T-cell (primary cell): Measurements from ENCODE around the gene PKD2L1. TPM values are rescaled to one million over a fixed set of nuclear protein-coding genes. Genes with fewer than 3 reads are reported as not detected.
"Not testable (repeated sequence)": the region's sequence is repeated elsewhere in the genome, so short reads cannot be mapped to it uniquely, and the experiment has no call there.

Experiments
- ATAC-seq, 4 experiments: fragments of 200-7000 bp in 3 of 4; fragments of 150-1000 bp in 1 of 4; cut with Tn5 transposase; replicated peaks in 1 of 4; 1 replicate in 3 of 4; 2 replicates in 1 of 4; pipeline ENCODE4 v1.10.0; 2021; ENCODE audit warnings: moderate library complexity in 3 of 4, mild to moderate bottlenecking in 2 of 4, moderate number of reproducible peaks in 1 of 4
- CTCF ChIA-PET, 2 donors: fragments of 300-600 bp; sonication (Branson Sonifier 250); formaldehyde crosslinking; loops; one replicate each; lab custom pipeline; 2022; ENCODE audit warnings: antibody characterized with exemption in 2 of 2; lab: Charles Lee
- POLR2A ChIA-PET, 2 donors: fragments of 300-600 bp; sonication (Branson Sonifier 250); formaldehyde crosslinking; loops; one replicate each; lab custom pipeline; 2022; ENCODE audit warnings: antibody characterized with exemption in 2 of 2; lab: Charles Lee
- DNase-seq, 35 experiments: peaks; one replicate each; pipeline versions ENCODE4 v3.0.0 to v3.0.0-alpha.2; 2013 to 2023
- H3K27ac ChIP-seq: one replicate; pipeline ENCODE4 v1.5.1; 2013; ENCODE audit warnings: low read length
- H3K27me3 ChIP-seq, 2 experiments: replicated peaks in 1 of 2; 1 replicate in 1 of 2; 2 replicates in 1 of 2; pipeline versions ENCODE4 v1.6.1 to v1.7.0; 2013; ENCODE audit warnings: low read length in 1 of 2, mixed read lengths in 1 of 2; ENCODE audit not compliant: control insufficient read depth in 2 of 2, insufficient read depth in 2 of 2; ENCODE audit errors: extremely low read depth in 1 of 2
- H3K36me3 ChIP-seq, 2 donors: 1 replicate in 1 of 2; 2 replicates in 1 of 2; pipeline versions ENCODE4 v1.6.1 to v1.7.0; 2013; ENCODE audit warnings: low read length in 1 of 2; ENCODE audit not compliant: control insufficient read depth in 2 of 2, insufficient read depth in 1 of 2; ENCODE audit errors: extremely low read depth in 1 of 2
- H3K4me1 ChIP-seq, 2 experiments: 1 replicate in 1 of 2; 2 replicates in 1 of 2; pipeline versions ENCODE4 v1.6.1 to v1.7.0; 2013; ENCODE audit warnings: low read length in 2 of 2, mixed read lengths in 1 of 2; ENCODE audit not compliant: insufficient read depth in 2 of 2, control insufficient read depth in 1 of 2; ENCODE audit errors: extremely low read depth in 1 of 2
- H3K4me3 ChIP-seq, 2 donors: 1 replicate in 1 of 2; 2 replicates in 1 of 2; pipeline versions ENCODE4 v1.5.1 to v1.7.0; 2013; ENCODE audit warnings: mild to moderate bottlenecking in 2 of 2, low read length in 1 of 2, moderate library complexity in 1 of 2; ENCODE audit not compliant: control insufficient read depth in 1 of 2; ENCODE audit errors: extremely low read depth in 1 of 2
- H3K9me3 ChIP-seq: 2 replicates; pipeline ENCODE4 v1.7.0; 2013
- H3K27ac Mint-ChIP-seq, 2 donors: one replicate each; pipeline ENCODE4 v1.8.0; 2020 to 2021; ENCODE audit warnings: mild to moderate bottlenecking in 2 of 2, mixed read lengths in 2 of 2
- H3K27me3 Mint-ChIP-seq, 2 donors: one replicate each; pipeline ENCODE4 v1.8.0; 2021 to 2022; ENCODE audit warnings: mixed read lengths in 2 of 2
- H3K36me3 Mint-ChIP-seq: one replicate; pipeline ENCODE4 v1.8.0; 2021; ENCODE audit warnings: mixed read lengths
- H3K4me1 Mint-ChIP-seq, 3 donors: one replicate each; pipeline ENCODE4 v1.8.0; 2020 to 2022; ENCODE audit warnings: mixed read lengths in 3 of 3, mild to moderate bottlenecking in 1 of 3
- H3K4me3 Mint-ChIP-seq, 3 donors: one replicate each; pipeline ENCODE4 v1.8.0; 2020 to 2022; ENCODE audit warnings: mild to moderate bottlenecking in 3 of 3, mixed read lengths in 3 of 3, moderate library complexity in 3 of 3
- H3K9me3 Mint-ChIP-seq, 3 donors: one replicate each; pipeline ENCODE4 v1.8.0; 2020 to 2022; ENCODE audit warnings: mixed read lengths in 3 of 3
- WGBS: methylation state at CpG from one replicate; pipeline ENCODE4 v1.1.5; 2013; ENCODE audit warnings: missing lambda C conversion rate; ENCODE audit not compliant: insufficient coverage; 5-methylcytosine and 5-hydroxymethylcytosine counted together
- total RNA-seq, 35 experiments: library from RNA in 6 of 35; stranded (reverse) in 6 of 35; fragments of 120-200 nt in 1 of 35; gene quantifications; one replicate each; pipeline versions ENCODE4 v1.2.1 to v1.2.4 and lab custom pipeline; 2013 to 2026

The PKD2L1 gene
- total RNA-seq (not detected), total RNA-seq (lab: John Stamatoyannopoulos, UW) (0 to 0.28 (median 0) reads per million in 29 experiments)
- total RNA-seq (2013) = not detected

DNA sequence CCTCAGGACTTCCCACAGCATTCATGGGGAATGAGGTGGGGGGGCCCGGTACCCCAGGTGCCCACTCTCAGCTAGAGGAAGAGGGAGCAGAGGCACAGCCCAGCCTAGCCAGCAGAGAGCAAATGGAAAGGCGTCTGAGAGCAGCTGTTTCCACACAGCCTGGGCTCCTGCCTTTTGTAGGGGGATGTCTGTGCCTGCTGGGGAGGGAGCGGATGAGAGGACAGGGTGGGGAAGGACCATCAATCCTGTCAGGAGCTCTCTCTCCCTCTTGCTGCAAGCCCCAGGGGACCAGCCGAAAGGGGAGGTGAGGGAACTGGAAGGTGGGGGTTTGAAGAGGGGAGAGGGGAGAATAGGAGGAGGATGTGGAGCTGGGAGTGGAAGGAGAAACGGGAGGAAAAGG is at the start of gene PKD2L1:
TSS of gene PKD2L1 (minus strand) at position 150 of the 400 bp plus-strand sequence. CDS start at position 25, 125 bp downstream.
- Histone ChIP-seq H3K36me3 (no peaks in the 10 kb centered on the region), H3K4me3 (no peak within 1 kb of the TSS), H3K27ac (no peak within 1 kb of the TSS), H3K9me3 (no peaks in the 10 kb centered on the region), H3K4me1 (peaks cover 4 to 11% of the 10 kb centered on the region in 2 experiments), H3K27me3 (peaks cover 0 to 25% of the 10 kb centered on the region in 2 experiments)
- DNase-seq (no peak), ATAC-seq (no peak)
- peaks cover 10 to 12% (median 11%) of the 10 kb centered on the region in 3 donors for H3K4me1 Mint-ChIP-seq
- no peaks in the 10 kb centered on the region for H3K9me3 Mint-ChIP-seq
- WGBS = 68% methylated on average over 3 of the region's 5 CpGs
- H3K27me3 Mint-ChIP-seq = peaks cover 12 to 21% of the 10 kb centered on the region in 2 donors
- no peak within 1 kb of the TSS for H3K27ac Mint-ChIP-seq
- ChIA-PET CTCF (interaction anchor here in 1 of 2 donors (0.6 to 1.2 kb wide), 2 partner anchors 7 to 104 kb away, joined by 3 to 6 read pairs; no protein-coding TSS in a partner anchor), POLR2A (interaction anchor here in 1 of 2 donors (0.7 kb wide), 1 partner anchor 195 kb away, joined by 3 read pairs; no protein-coding TSS in a partner anchor)
- H3K36me3 Mint-ChIP-seq = no peaks in the 10 kb centered on the region
- H3K4me3 Mint-ChIP-seq = no peak within 1 kb of the TSS

DNA sequence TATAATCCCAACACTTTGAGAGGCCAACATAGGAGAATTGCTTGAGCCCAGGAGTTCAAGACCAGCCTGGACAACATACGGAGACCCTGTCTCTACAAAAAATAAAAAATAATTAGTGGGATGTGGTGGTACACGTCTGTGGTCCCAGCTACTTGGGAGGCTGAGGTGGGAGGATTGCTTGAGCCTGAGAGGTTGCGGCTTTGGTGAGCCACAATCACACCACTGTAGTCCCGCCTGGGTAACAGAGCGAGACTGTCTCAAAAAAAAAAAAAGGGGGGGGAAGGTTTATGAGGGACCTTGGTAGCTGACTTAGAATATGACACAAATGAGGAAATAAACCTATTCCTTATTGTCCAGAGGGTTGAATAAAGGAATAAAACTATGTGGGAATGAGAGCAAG is 47.8 kb upstream of the PKD2L1 start:
- ChIA-PET POLR2A (interaction anchor here in 1 of 2 donors (0.5 to 0.7 kb wide), 2 partner anchors 30 to 112 kb away, joined by 3 to 5 read pairs; no protein-coding TSS in a partner anchor), CTCF (interaction anchor here (0.7 to 1.4 kb wide), 5 partner anchors 31 to 141 kb away, joined by 3 to 5 read pairs (median 3); partner anchors contain the start of gene SCD (in 1 of the 2))
- Mint-ChIP-seq H3K27ac (no peak overlapping the region), H3K36me3 (peaks cover 13% of the 10 kb centered on the region), H3K4me1 (no peaks in the 10 kb centered on the region), H3K9me3 (no peaks in the 10 kb centered on the region), H3K4me3 (no peak overlapping the region), H3K27me3 (no peaks in the 10 kb centered on the region)
- H3K4me3 ChIP-seq = no peak overlapping the region
- WGBS = no CpG with 5 or more reads among the region's 5 CpGs
- H3K9me3 ChIP-seq = no peaks in the 10 kb centered on the region
- DNase-seq (peak in 4 of 35 experiments; percentile 6 to 35 (median 18)), ATAC-seq (no peak)
- no peak overlapping the region for H3K27ac ChIP-seq
- H3K4me1 ChIP-seq = peaks cover 7 to 21% of the 10 kb centered on the region in 2 experiments
- H3K36me3 ChIP-seq = no peaks in the 10 kb centered on the region
- H3K27me3 ChIP-seq = no peaks in the 10 kb centered on the region

DNA sequence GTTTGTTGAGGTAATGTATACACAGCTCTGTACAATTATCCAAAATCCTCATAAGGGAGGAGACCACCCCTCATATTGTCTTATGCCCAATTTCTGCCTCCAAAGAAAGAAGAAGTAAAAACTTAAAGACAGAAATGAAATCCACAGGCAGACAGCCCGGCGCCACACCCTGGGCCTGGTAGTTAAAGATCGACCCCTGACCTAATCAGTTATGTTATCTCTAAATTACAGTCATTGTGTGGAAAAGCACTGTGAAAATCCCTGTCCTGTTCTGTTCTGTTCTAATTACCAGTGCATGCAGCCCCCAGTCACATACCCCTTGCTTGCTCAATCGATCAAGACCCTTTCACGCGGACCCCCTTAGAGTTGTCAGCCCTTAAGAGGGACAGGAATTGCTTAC is 46.6 kb upstream of the PKD2L1 start:
- DNase-seq, H3K27me3 Mint-ChIP-seq, H3K36me3 ChIP-seq, H3K36me3 Mint-ChIP-seq, H3K4me3 Mint-ChIP-seq, ATAC-seq, H3K9me3 Mint-ChIP-seq, H3K27ac ChIP-seq, H3K9me3 ChIP-seq, H3K27me3 ChIP-seq, H3K27ac Mint-ChIP-seq, H3K4me1 Mint-ChIP-seq, H3K4me3 ChIP-seq, CTCF ChIA-PET, POLR2A ChIA-PET: not testable (repeated sequence)
- WGBS = 100% methylated on average over 4 of the region's 6 CpGs
- peaks cover 14 to 33% of the 10 kb centered on the region in 2 experiments for H3K4me1 ChIP-seq

DNA sequence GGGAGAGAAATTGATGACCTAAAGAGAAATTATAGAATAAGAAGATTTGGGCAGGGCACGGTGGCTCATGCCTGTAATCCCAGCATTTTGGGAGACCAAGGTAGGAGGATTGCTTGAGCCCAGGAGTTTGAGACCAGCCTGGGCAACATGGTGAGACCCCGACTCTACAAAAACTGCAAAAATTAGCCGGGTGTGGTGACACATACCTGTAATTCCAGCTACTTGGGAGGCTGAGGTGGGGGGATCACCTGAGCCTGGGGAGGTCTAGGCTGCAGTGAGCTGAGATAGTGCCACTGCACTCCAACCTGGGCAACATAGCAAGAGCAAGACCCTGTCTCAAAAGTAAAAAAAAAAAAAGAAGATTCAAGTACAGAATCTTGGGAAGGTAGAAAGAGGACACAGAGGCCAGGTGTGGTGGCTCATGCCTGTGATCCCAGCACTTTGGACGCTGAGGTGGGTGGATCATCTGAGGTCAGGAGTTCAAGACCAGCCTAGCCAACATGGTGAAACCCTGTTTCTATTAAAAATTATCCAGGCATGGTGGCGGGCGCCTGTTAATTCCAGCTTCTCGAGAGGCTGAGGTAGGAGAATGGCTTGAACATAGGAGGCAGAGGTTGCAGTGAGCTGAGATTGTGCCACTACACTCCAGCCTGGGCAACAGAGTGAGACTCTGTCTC is 44.8 kb upstream of the PKD2L1 start:
- H3K4me3 Mint-ChIP-seq = not testable (repeated sequence)

DNA sequence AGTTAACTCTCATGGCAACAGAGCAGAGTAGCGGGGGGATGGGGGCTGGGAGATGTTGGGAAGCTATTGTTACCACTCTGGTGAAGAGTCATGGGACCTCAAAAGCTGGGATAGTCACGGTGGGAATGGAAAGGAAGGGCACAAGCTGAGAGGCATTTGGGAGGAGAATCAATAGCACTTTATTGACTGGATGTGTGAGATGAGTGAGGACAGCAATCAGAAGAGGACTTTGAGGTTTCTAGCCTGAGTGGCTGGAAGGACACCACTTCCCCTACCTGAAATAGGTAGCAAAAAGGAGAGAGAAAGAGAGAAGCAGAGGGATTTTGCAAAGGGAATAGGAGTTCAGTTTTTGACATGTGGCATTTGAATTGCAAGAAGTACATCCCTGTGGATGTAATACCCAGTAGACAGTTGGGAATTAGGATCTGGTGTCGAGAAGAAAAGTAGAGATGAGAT is 44.2 kb upstream of the PKD2L1 start:
- CTCF ChIA-PET = interaction anchor here in 1 of 2 donors (1.3 to 1.6 kb wide), 3 partner anchors 31 to 137 kb away, joined by 4 to 7 read pairs (median 5); no protein-coding TSS in a partner anchor
- 36% methylated on average over 3 of the region's 3 CpGs for WGBS
- Histone ChIP-seq H3K4me1 (peaks cover 33 to 52% of the 10 kb centered on the region in 2 experiments), H3K36me3 (no peaks in the 10 kb centered on the region), H3K9me3 (no peaks in the 10 kb centered on the region), H3K4me3 (peak overlapping the region; percentile 67 to 80), H3K27ac (peak overlapping the region; percentile 92), H3K27me3 (no peaks in the 10 kb centered on the region)
- no peak overlapping the region for H3K4me3 Mint-ChIP-seq
- DNase-seq (no peak), ATAC-seq (no peak)
- H3K27ac Mint-ChIP-seq = no peak overlapping the region
- H3K4me1 Mint-ChIP-seq = peaks cover 19 to 21% (median 20%) of the 10 kb centered on the region in 3 donors
- H3K36me3 Mint-ChIP-seq = no peaks in the 10 kb centered on the region
- H3K27me3 Mint-ChIP-seq = no peaks in the 10 kb centered on the region
- POLR2A ChIA-PET = interaction anchor here (0.6 to 0.7 kb wide), 2 partner anchors 10 to 95 kb away, joined by 3 to 4 read pairs; no protein-coding TSS in a partner anchor
- no peaks in the 10 kb centered on the region for H3K9me3 Mint-ChIP-seq

More for the DNA sequence above, 44.8 kb upstream of the PKD2L1 start:
- CTCF ChIA-PET, H3K36me3 Mint-ChIP-seq, H3K27ac Mint-ChIP-seq, H3K36me3 ChIP-seq, H3K27ac ChIP-seq, H3K9me3 ChIP-seq, H3K27me3 Mint-ChIP-seq, DNase-seq, H3K4me3 ChIP-seq, H3K9me3 Mint-ChIP-seq, ATAC-seq, H3K27me3 ChIP-seq: not testable (repeated sequence)
- POLR2A ChIA-PET = interaction anchor here (0.6 to 0.7 kb wide), 2 partner anchors 9 to 96 kb away, joined by 3 to 4 read pairs; no protein-coding TSS in a partner anchor
- peaks cover 29 to 51% of the 10 kb centered on the region in 2 experiments for H3K4me1 ChIP-seq
- H3K4me1 Mint-ChIP-seq = peaks cover 16 to 20% (median 17%) of the 10 kb centered on the region in 3 donors
- 91% methylated on average over 4 of the region's 7 CpGs for WGBS
